HepG2 (cell line): ENCODE measurements around the gene CENPB. TPM values are rescaled to one million over a fixed set of nuclear protein-coding genes. Genes with fewer than 3 reads are reported as not detected.
A peak's percentile ranks its signal among the peaks of the same experiment; 100 is the strongest.

ENCODE experiments used
- ETV5 ChIP-seq: IDR thresholded peaks from 2 replicates; pipeline ENCODE4 v1.6.1; 2018; ENCODE audit warnings: missing biosample characterization, missing genetic modification reagents, inconsistent platforms, borderline replicate concordance
- KDM5B ChIP-seq: sonication (generic); formaldehyde crosslinking; IDR thresholded peaks from 2 replicates; pipeline ENCODE4 v1.4.0; 2020; ENCODE audit warnings: missing genetic modification reagents, mild to moderate bottlenecking, borderline replicate concordance
- NR1H2 ChIP-seq: sonication (generic); formaldehyde crosslinking; IDR thresholded peaks from 2 replicates; pipeline ENCODE4 v1.8.1; 2022; ENCODE audit warnings: low read depth, missing genetic modification reagents, borderline replicate concordance
- SETDB1 ChIP-seq: sonication (generic); formaldehyde crosslinking; IDR thresholded peaks from 2 replicates; pipeline ENCODE4 v1.5.1; 2020; ENCODE audit warnings: missing genetic modification reagents, mild to moderate bottlenecking, borderline replicate concordance
- ZFP82 ChIP-seq: sonication (generic); formaldehyde crosslinking; IDR thresholded peaks from 2 replicates; pipeline ENCODE4 v1.5.1; 2020; ENCODE audit warnings: mild to moderate bottlenecking, missing genetic modification reagents, borderline replicate concordance
- ZNF230 ChIP-seq: sonication (generic); formaldehyde crosslinking; IDR thresholded peaks from 2 replicates; pipeline ENCODE4 v1.4.0; 2020; ENCODE audit warnings: mild to moderate bottlenecking, missing genetic modification reagents
- ZNF282 ChIP-seq: fragments of 450-650 bp; IDR thresholded peaks from 2 replicates; pipeline ENCODE4 v1.6.1; 2018; ENCODE audit not compliant: partially characterized antibody
- ZNF616 ChIP-seq: sonication (generic); formaldehyde crosslinking; IDR thresholded peaks from 2 replicates; pipeline ENCODE4 v1.5.0; 2020; ENCODE audit warnings: low read depth, mild to moderate bottlenecking, missing genetic modification reagents
- ZNF772 ChIP-seq: sonication (generic); formaldehyde crosslinking; IDR thresholded peaks from 2 replicates; pipeline ENCODE4 v1.5.0; 2020; ENCODE audit warnings: mild to moderate bottlenecking, missing genetic modification reagents
- polyA plus RNA-seq, 8 experiments: library from polyadenylated mRNA; depleted of rRNA in 3 of 8; stranded (reverse) in 7 of 8; unstranded in 1 of 8; fragments of >200 nt; fragmentation: Illumina TruSeq in 4 of 8; extraction: Trizol in 4 of 8; gene quantifications; 2 replicates each; pipeline versions ENCODE4 v1.2.1 to v1.2.3, GENCODE V29; 2011 to 2016; ENCODE audit warnings: low read depth in 4 of 8, missing spikeins in 1 of 8, mixed read lengths in 1 of 8; ENCODE audit not compliant: insufficient read depth in 1 of 8
- total RNA-seq, 5 experiments: library from RNA; depleted of rRNA; stranded (reverse); fragments of >200 nt; fragmentation: Illumina TruSeq; extraction: Trizol; gene quantifications; 2 replicates each; pipeline ENCODE4 v1.2.3, GENCODE V29; 2016; ENCODE audit warnings: low read depth in 1 of 5
- TF ChIP-seq, protein P1 (sequence below), 2 experiments: fragments of 450-650 bp in 1 of 2; sonication (generic) in 1 of 2; formaldehyde crosslinking in 1 of 2; IDR thresholded peaks; 2 replicates each; pipeline versions ENCODE4 v1.6.1 to v1.8.0; 2016 to 2022; ENCODE audit warnings: antibody characterized with exemption in 1 of 2, mild to moderate bottlenecking in 1 of 2, missing genetic modification reagents in 1 of 2
- TF ChIP-seq, protein P2 (sequence below), 2 experiments: sonication (generic) in 1 of 2; formaldehyde crosslinking in 1 of 2; IDR thresholded peaks; 2 replicates each; pipeline versions ENCODE4 v1.6.1 to v1.9.0; 2014 to 2022; ENCODE audit warnings: antibody characterized with exemption in 1 of 2, borderline replicate concordance in 1 of 2, inconsistent platforms in 1 of 2, low read depth in 1 of 2, missing genetic modification reagents in 1 of 2

CENPB gene
- total and polyA plus RNA-seq, 2 of the 13 experiments (the other 11 are each of a cell fraction or from before 2014, with no cell fraction given), result 10.4 to 54.5 TPM

DNA sequence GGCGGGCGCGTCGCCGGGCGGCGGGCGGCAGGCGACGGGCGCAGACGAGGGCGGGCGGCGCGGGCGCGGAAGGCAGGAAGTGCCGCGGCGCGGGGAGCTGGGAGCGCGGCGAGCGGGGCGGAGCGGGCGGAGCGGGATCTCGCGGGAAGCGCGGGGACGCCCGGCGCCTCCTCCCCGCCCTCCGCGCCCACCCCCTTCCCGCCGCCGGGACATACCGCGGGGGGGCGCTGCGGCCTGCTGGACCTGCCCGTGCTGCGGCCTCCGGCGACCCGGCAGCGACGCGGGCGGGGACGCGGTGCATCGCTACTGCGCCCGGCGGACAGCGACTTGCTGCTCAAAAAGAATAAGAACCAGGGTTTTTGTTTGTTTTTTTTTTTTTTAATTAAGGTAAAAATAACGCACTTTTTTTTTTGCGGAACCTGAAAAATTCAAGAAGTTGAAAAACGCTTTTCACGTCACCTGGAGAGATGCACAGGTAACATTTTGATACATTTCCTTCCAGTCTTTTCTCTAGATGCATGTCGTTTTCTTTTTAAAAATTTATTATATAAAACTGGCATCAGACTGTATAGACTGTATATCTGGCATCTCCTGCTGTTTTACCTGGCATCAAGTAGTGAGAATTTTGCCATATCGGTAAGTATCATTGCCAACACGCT lies at the start of gene CENPB (continued):
- TF ChIP-seq, protein P1, sequence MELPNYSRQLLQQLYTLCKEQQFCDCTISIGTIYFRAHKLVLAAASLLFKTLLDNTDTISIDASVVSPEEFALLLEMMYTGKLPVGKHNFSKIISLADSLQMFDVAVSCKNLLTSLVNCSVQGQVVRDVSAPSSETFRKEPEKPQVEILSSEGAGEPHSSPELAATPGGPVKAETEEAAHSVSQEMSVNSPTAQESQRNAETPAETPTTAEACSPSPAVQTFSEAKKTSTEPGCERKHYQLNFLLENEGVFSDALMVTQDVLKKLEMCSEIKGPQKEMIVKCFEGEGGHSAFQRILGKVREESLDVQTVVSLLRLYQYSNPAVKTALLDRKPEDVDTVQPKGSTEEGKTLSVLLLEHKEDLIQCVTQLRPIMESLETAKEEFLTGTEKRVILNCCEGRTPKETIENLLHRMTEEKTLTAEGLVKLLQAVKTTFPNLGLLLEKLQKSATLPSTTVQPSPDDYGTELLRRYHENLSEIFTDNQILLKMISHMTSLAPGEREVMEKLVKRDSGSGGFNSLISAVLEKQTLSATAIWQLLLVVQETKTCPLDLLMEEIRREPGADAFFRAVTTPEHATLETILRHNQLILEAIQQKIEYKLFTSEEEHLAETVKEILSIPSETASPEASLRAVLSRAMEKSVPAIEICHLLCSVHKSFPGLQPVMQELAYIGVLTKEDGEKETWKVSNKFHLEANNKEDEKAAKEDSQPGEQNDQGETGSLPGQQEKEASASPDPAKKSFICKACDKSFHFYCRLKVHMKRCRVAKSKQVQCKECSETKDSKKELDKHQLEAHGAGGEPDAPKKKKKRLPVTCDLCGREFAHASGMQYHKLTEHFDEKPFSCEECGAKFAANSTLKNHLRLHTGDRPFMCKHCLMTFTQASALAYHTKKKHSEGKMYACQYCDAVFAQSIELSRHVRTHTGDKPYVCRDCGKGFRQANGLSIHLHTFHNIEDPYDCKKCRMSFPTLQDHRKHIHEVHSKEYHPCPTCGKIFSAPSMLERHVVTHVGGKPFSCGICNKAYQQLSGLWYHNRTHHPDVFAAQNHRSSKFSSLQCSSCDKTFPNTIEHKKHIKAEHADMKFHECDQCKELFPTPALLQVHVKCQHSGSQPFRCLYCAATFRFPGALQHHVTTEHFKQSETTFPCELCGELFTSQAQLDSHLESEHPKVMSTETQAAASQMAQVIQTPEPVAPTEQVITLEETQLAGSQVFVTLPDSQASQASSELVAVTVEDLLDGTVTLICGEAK (IDR thresholded peaks at IDR 0.05), result no peak
- TF ChIP-seq, protein P1 (CRISPR knock-in tag; IDR thresholded peaks at IDR 0.05), result no peak
- TF ChIP-seq, protein P2, sequence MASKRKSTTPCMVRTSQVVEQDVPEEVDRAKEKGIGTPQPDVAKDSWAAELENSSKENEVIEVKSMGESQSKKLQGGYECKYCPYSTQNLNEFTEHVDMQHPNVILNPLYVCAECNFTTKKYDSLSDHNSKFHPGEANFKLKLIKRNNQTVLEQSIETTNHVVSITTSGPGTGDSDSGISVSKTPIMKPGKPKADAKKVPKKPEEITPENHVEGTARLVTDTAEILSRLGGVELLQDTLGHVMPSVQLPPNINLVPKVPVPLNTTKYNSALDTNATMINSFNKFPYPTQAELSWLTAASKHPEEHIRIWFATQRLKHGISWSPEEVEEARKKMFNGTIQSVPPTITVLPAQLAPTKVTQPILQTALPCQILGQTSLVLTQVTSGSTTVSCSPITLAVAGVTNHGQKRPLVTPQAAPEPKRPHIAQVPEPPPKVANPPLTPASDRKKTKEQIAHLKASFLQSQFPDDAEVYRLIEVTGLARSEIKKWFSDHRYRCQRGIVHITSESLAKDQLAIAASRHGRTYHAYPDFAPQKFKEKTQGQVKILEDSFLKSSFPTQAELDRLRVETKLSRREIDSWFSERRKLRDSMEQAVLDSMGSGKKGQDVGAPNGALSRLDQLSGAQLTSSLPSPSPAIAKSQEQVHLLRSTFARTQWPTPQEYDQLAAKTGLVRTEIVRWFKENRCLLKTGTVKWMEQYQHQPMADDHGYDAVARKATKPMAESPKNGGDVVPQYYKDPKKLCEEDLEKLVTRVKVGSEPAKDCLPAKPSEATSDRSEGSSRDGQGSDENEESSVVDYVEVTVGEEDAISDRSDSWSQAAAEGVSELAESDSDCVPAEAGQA (IDR thresholded peaks at IDR 0.05; ENCODE audit: low read depth), result no peak
- TF ChIP-seq, protein P2 (CRISPR knock-in tag; IDR thresholded peaks at IDR 0.05; ENCODE audit: borderline replicate concordance), result no peak
- TF ChIP-seq ZNF616 (CRISPR knock-in tag), result no peak
- peak; percentile 44; the same call in 1 of the 2 replicates for TF ChIP-seq ETV5 (CRISPR knock-in tag)
- TF ChIP-seq ZNF772 (CRISPR knock-in tag), result no peak
- no peak for TF ChIP-seq ZFP82
- TF ChIP-seq NR1H2 (CRISPR knock-in tag), result no peak
- TF ChIP-seq ZNF282, result no peak
- TF ChIP-seq SETDB1 (CRISPR knock-in tag), result no peak
- no peak for TF ChIP-seq KDM5B (CRISPR knock-in tag)
- no peak for TF ChIP-seq ZNF230 (CRISPR knock-in tag)
